Stromal cell of bone marrow (primary cell): Measurements from ENCODE around the gene ADGRD2.
"Not testable (repeated sequence)": the region's sequence is repeated elsewhere in the genome, so short reads cannot be mapped to it uniquely, and the experiment has no call there.

Experiments used
- DNase-seq: peaks from one replicate; pipeline ENCODE4 v3.0.0-alpha.2; 2012; ENCODE audit warnings: low read depth

Gene ADGRD2

GRCh38 chr9:124450241-124450924 is at the start of gene ADGRD2:
ADGRD2 (plus strand) TSS chr9:124450451; CDS start chr9:124451667, 1,216 bp downstream.
- no peak for DNase-seq

- DNase-seq: no peak
These were observed 47.0 kb upstream of the ADGRD2 start for GRCh38 chr9:124403246-124403645.

GRCh38 chr9:124409410-124409809 is 40.8 kb upstream of the ADGRD2 start:
- DNase-seq: no peak

GRCh38 chr9:124410321-124410913 is 39.8 kb upstream of the ADGRD2 start:
- DNase-seq: no peak

- peak; percentile 55 for DNase-seq
These were observed 38.6 kb upstream of the ADGRD2 start for GRCh38 chr9:124411514-124412227.

GRCh38 chr9:124412228-124412575 is 38.0 kb upstream of the ADGRD2 start:
- DNase-seq: no peak

GRCh38 chr9:124414612-124415011 is 35.6 kb upstream of the ADGRD2 start:
- DNase-seq: no peak

GRCh38 chr9:124415102-124415851 is 35.0 kb upstream of the ADGRD2 start, which contains the start of gene PSMB7:
PSMB7 (minus strand) TSS chr9:124415442; CDS start chr9:124415425, 17 bp downstream.
- DNase-seq: peak; percentile 90

GRCh38 chr9:124415852-124416484 is 34.3 kb upstream of the ADGRD2 start:
- DNase-seq: no peak

- DNase-seq: no peak
These were observed 30.3 kb upstream of the ADGRD2 start for GRCh38 chr9:124419832-124420489.

GRCh38 chr9:124420991-124421543 is 29.2 kb upstream of the ADGRD2 start:
- DNase-seq: no peak

- DNase-seq: no peak
These were observed 27.1 kb upstream of the ADGRD2 start for GRCh38 chr9:124423155-124423554.

GRCh38 chr9:124423591-124423990 is 26.7 kb upstream of the ADGRD2 start:
- DNase-seq: no peak

GRCh38 chr9:124425733-124426132 is 24.5 kb upstream of the ADGRD2 start:
- not testable (repeated sequence) for DNase-seq

- no peak for DNase-seq
These were observed 23.9 kb upstream of the ADGRD2 start for GRCh38 chr9:124426361-124426760.

- DNase-seq: no peak
These were observed 23.0 kb upstream of the ADGRD2 start for GRCh38 chr9:124427281-124427680.

- DNase-seq: no peak
These were observed 21.3 kb upstream of the ADGRD2 start for GRCh38 chr9:124428751-124429529.

GRCh38 chr9:124429530-124429867 is 20.8 kb upstream of the ADGRD2 start:
- DNase-seq: no peak

GRCh38 chr9:124436320-124436719 is 13.9 kb upstream of the ADGRD2 start:
- no peak for DNase-seq

GRCh38 chr9:124437086-124437485 is 13.2 kb upstream of the ADGRD2 start:
- no peak for DNase-seq
